Activated CD8-positive, alpha-beta T cell treated with anti-CD3 and anti-CD28 coated beads, Interleukin-2, amount 10 ng/mL, durations not matched to agents 7 days and 5 days (primary cell): Measurements from ENCODE around the gene CLCN1. TPM values are rescaled to one million over a fixed set of nuclear protein-coding genes. Genes with fewer than 3 reads are reported as not detected.

Experiments used
- ATAC-seq: fragments of 150-1000 bp; cut with Tn5 transposase; one replicate; pipeline ENCODE4 v1.10.0; 2021; ENCODE audit warnings: moderate library complexity
- CTCF ChIA-PET: fragments of 350-600 bp; sonication (Branson Sonifier 250); formaldehyde crosslinking; loops from one replicate; lab custom pipeline; 2021; ENCODE audit warnings: antibody characterized with exemption; lab: Charles Lee
- POLR2A ChIA-PET: fragments of 350-600 bp; sonication (Branson Sonifier 250); formaldehyde crosslinking; loops from one replicate; lab custom pipeline; 2021; ENCODE audit warnings: antibody characterized with exemption; lab: Charles Lee
- DNase-seq: peaks from one replicate; pipeline ENCODE4 v3.0.0-alpha.2; 2020
- H3K27ac Mint-ChIP-seq: one replicate; pipeline ENCODE4 v1.8.0; 2021; ENCODE audit warnings: mild to moderate bottlenecking, mixed read lengths
- H3K27me3 Mint-ChIP-seq: one replicate; pipeline ENCODE4 v1.8.0; 2021; ENCODE audit warnings: low read depth, mixed read lengths
- H3K36me3 Mint-ChIP-seq: one replicate; pipeline ENCODE4 v1.8.0; 2021; ENCODE audit warnings: low read depth, mixed read lengths
- H3K4me1 Mint-ChIP-seq: one replicate; pipeline ENCODE4 v1.8.0; 2021; ENCODE audit warnings: low read depth, mixed read lengths
- H3K4me3 Mint-ChIP-seq: one replicate; pipeline ENCODE4 v1.8.0; 2021; ENCODE audit warnings: mild to moderate bottlenecking, mixed read lengths
- H3K9me3 Mint-ChIP-seq: one replicate; pipeline ENCODE4 v1.8.0; 2022; ENCODE audit warnings: mixed read lengths; ENCODE audit not compliant: insufficient read depth
- total RNA-seq, 2 experiments: library from RNA; stranded (reverse); gene quantifications; one replicate each; pipeline ENCODE4 v1.2.3, GENCODE V29; 2021

Gene CLCN1
- total RNA-seq, 2 experiments from 2014 or later, result 0.13 TPM; not detected in 1

DNA sequence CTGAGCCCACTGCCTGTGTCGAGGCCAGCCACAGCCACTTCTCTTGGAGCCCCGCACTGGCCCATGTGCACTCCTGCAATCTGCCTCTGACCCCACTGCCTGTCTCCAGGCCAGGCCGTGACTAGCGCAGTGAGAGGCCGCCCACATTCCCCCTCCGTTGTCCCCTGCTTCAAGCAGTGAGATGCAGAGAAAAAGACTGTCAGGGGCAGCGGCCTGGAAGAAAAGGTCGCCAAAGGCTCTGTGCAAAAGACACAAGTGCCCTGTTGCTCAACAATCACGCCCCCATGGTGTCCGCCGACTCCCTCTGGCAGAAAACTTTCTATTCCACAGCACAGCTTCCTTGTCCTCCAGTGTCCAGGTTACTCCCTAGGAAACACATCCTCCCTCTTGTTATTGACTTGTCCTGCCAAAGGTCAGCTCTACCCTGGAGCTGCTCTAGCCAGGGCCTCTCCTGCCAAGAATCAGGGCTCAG, 36.7 kb downstream of the CLCN1 start:
- ATAC-seq (no peak), DNase-seq (no peak)
- no peak overlapping the region for H3K4me3 Mint-ChIP-seq
- POLR2A ChIA-PET, result no interaction called here
- peaks cover 22% of the 10 kb centered on the region for H3K27me3 Mint-ChIP-seq
- no peaks in the 10 kb centered on the region for H3K36me3 Mint-ChIP-seq
- no peaks in the 10 kb centered on the region for H3K4me1 Mint-ChIP-seq
- CTCF ChIA-PET, result no interaction called here
- no peaks in the 10 kb centered on the region for H3K9me3 Mint-ChIP-seq
- H3K27ac Mint-ChIP-seq, result no peak overlapping the region

- no peak for DNase-seq
- Mint-ChIP-seq H3K27ac (no peak overlapping the region), H3K27me3 (peaks cover 12% of the 10 kb centered on the region), H3K4me1 (no peaks in the 10 kb centered on the region), H3K36me3 (no peaks in the 10 kb centered on the region), H3K9me3 (no peaks in the 10 kb centered on the region), H3K4me3 (no peak overlapping the region)
- POLR2A ChIA-PET, result no interaction called here
- ATAC-seq, result no peak
- CTCF ChIA-PET, result interaction anchor here (0.9 to 1.2 kb wide), 2 partner anchors 9 to 63 kb away, joined by 3 to 5 read pairs; no protein-coding TSS in a partner anchor
Measured at GRCh38 chr7:143354376-143354775, 38.5 kb downstream of the CLCN1 start.

- POLR2A ChIA-PET, result no interaction called here
- Mint-ChIP-seq H3K4me3 (no peak overlapping the region), H3K27me3 (peaks cover 12% of the 10 kb centered on the region), H3K36me3 (no peaks in the 10 kb centered on the region), H3K9me3 (no peaks in the 10 kb centered on the region), H3K27ac (peak overlapping the region; percentile 31), H3K4me1 (no peaks in the 10 kb centered on the region)
- DNase-seq (no peak), ATAC-seq (no peak)
- CTCF ChIA-PET, result interaction anchor here (0.7 to 2.9 kb wide), 2 partner anchors 10 to 55 kb away, joined by 3 to 8 read pairs; no protein-coding TSS in a partner anchor
Measured at GRCh38 chr7:143354965-143355364, 39.1 kb downstream of the CLCN1 start.

- ATAC-seq (no peak), DNase-seq (no peak)
- Mint-ChIP-seq H3K4me3 (no peak overlapping the region), H3K4me1 (no peaks in the 10 kb centered on the region), H3K9me3 (no peaks in the 10 kb centered on the region), H3K27me3 (peaks cover 19% of the 10 kb centered on the region), H3K36me3 (no peaks in the 10 kb centered on the region), H3K27ac (no peak overlapping the region)
- CTCF ChIA-PET, result interaction anchor here (0.7 to 2.9 kb wide), 4 partner anchors 11 to 115 kb away, joined by 3 to 8 read pairs (median 5); no protein-coding TSS in a partner anchor
- POLR2A ChIA-PET, result no interaction called here
Measured at GRCh38 chr7:143355450-143356385, 39.8 kb downstream of the CLCN1 start.

DNA sequence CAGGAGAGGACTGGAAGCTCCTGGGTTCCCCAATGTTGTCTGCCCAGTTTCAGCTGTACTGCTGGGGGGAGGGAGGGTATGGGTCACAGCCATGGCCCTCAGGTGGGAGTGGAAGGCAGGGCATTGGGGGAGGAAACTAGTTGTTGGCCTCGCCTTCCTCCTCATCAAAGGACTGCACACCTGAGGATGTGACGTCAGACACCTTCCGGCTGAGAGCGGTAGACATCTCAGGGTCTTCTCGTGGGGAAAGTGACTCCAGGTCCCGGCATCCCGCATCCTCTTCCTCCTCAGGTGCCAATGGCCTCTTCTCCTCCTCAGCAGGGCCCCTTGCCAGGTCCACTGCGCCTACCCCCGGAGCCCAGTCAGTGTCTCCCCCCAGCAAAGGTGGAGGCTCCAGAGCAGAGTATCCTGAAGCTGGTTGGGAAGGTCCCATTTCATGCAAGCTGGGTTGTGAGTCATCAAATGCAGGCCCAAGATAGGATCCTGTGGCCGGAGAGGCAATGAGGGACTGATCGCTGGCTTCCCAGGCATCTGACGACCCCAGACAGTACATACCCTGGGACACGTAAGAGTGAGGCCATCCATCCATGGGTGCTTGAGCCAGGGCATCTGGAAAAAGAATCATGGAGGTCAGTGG, 40.6 kb downstream of the CLCN1 start:
- no peak for ATAC-seq
- no peak overlapping the region for H3K4me3 Mint-ChIP-seq
- no peaks in the 10 kb centered on the region for H3K4me1 Mint-ChIP-seq
- DNase-seq, result no peak
- H3K27me3 Mint-ChIP-seq, result peaks cover 22% of the 10 kb centered on the region
- ChIA-PET POLR2A (interaction anchor here (1.0 kb wide), 1 partner anchor 19 kb away, joined by 3 read pairs; no protein-coding TSS in a partner anchor), CTCF (interaction anchor here (1.0 to 2.9 kb wide), 5 partner anchors 11 to 116 kb away, joined by 3 to 8 read pairs (median 4); no protein-coding TSS in a partner anchor)
- no peaks in the 10 kb centered on the region for H3K36me3 Mint-ChIP-seq
- no peak overlapping the region for H3K27ac Mint-ChIP-seq
- no peaks in the 10 kb centered on the region for H3K9me3 Mint-ChIP-seq

- Mint-ChIP-seq H3K36me3 (no peaks in the 10 kb centered on the region), H3K4me1 (peaks cover 6% of the 10 kb centered on the region), H3K27ac (no peak overlapping the region), H3K27me3 (peaks cover 31% of the 10 kb centered on the region), H3K9me3 (no peaks in the 10 kb centered on the region), H3K4me3 (no peak overlapping the region)
- DNase-seq, result no peak
- ATAC-seq, result no peak
- ChIA-PET CTCF (interaction anchor here (1.0 to 2.0 kb wide), 4 partner anchors 13 to 118 kb away, joined by 4 to 8 read pairs (median 6); no protein-coding TSS in a partner anchor), POLR2A (no interaction called here)
Measured at GRCh38 chr7:143358626-143359025, 42.7 kb downstream of the CLCN1 start.

GRCh38 chr7:143359771-143360353, 44.0 kb downstream of the CLCN1 start:
- H3K4me1 Mint-ChIP-seq, result peaks cover 6% of the 10 kb centered on the region
- CTCF ChIA-PET, result interaction anchor here (0.8 to 2.2 kb wide), 9 partner anchors 9 to 145 kb away, joined by 3 to 9 read pairs (median 4); no protein-coding TSS in a partner anchor
- H3K27ac Mint-ChIP-seq, result no peak overlapping the region
- peaks cover 42% of the 10 kb centered on the region for H3K27me3 Mint-ChIP-seq
- POLR2A ChIA-PET, result interaction anchor here (1.0 to 1.2 kb wide), 3 partner anchors 14 to 20 kb away, joined by 3 read pairs; no protein-coding TSS in a partner anchor
- no peak overlapping the region for H3K4me3 Mint-ChIP-seq
- ATAC-seq (no peak), DNase-seq (no peak)
- H3K9me3 Mint-ChIP-seq, result no peaks in the 10 kb centered on the region
- no peaks in the 10 kb centered on the region for H3K36me3 Mint-ChIP-seq

DNA sequence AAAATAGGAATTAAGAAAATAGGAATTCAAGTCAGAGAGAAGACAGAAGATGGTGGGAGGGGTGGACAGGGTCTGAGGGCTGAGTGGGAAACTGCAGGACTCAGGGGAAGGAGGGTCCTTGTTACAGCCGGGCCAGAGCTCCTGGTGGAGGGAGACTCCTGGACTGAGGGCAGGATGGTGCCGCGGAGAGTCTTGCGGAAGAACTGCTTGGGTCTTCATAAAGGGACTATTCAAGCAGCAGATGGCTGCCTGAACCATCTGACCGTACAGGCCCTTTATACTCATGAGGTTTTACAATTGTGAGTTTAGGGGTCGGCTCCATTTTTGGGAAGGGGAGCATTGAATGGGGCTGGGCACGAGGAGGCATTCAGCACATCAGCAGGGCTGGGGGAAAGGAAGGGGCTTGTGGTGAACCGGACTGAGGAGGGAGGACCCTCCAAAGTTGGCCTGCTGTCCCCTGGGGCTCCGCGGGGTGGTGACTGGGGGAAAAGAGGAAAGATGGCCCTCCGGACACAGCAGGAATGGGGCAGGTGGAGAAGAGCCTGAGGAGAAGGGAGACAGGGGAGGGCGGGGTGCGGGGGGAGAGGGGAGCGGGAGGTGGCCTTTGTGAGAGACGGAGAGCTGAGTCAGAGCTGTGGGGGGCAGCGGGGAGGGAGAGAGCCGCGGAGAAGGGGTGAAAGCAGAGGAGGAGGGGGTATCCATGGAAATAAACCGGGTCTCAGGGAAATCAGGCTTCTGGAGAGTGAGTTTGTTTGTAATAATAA, 45.1 kb downstream of the CLCN1 start:
- ATAC-seq, result no peak
- no peak overlapping the region for H3K27ac Mint-ChIP-seq
- ChIA-PET POLR2A (interaction anchor here (1.2 kb wide), 1 partner anchor 14 kb away, joined by 3 read pairs; no protein-coding TSS in a partner anchor), CTCF (interaction anchor here (0.8 to 2.2 kb wide), 6 partner anchors 8 to 120 kb away, joined by 3 to 9 read pairs (median 4); no protein-coding TSS in a partner anchor)
- no peaks in the 10 kb centered on the region for H3K9me3 Mint-ChIP-seq
- DNase-seq, result no peak
- peaks cover 6% of the 10 kb centered on the region for H3K4me1 Mint-ChIP-seq
- H3K4me3 Mint-ChIP-seq, result peak overlapping the region; percentile 50
- peaks cover 48% of the 10 kb centered on the region for H3K27me3 Mint-ChIP-seq
- no peaks in the 10 kb centered on the region for H3K36me3 Mint-ChIP-seq

DNA sequence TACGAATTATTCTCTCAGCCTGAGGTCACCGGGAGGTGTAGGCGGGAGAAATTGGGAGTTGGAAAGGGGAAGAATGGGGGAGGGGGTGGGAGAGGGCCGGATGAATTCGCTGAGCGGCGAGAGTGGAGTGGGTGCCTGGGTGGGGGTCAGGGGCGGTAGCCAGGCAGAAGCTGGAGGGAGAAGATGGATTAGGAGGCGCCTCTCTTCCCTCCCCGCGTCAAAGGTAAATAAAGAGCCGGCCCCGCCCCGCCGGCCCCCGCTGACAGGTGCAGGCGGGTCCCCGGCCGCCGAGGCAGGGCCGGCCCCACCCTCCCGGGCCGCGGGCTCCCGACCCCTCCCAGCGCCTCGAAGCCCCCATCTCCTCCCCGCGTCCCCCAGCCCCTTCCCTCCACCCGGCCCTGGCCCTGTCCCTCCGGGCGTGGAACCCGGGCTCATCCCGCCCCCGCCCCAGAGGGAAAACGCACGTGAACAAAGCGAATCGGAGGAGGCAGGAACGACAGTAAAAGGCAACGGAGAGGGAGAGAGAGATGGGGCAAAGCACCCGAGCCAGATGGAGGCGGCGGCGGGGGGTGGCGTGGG, 45.7 kb downstream of the CLCN1 start:
- ChIA-PET CTCF (interaction anchor here (0.9 kb wide), 1 partner anchor 10 kb away, joined by 3 read pairs; no protein-coding TSS in a partner anchor), POLR2A (interaction anchor here (1.3 kb wide), 1 partner anchor 14 kb away, joined by 5 read pairs; no protein-coding TSS in a partner anchor)
- H3K4me3 Mint-ChIP-seq, result peak overlapping the region; percentile 80
- H3K27ac Mint-ChIP-seq, result no peak overlapping the region
- DNase-seq, result no peak
- H3K9me3 Mint-ChIP-seq, result no peaks in the 10 kb centered on the region
- peak; percentile 33 for ATAC-seq
- peaks cover 52% of the 10 kb centered on the region for H3K27me3 Mint-ChIP-seq
- H3K36me3 Mint-ChIP-seq, result no peaks in the 10 kb centered on the region
- peaks cover 6% of the 10 kb centered on the region for H3K4me1 Mint-ChIP-seq
